ENCODE measurements around the gene PCLO. TPM values are rescaled to one million over a fixed set of nuclear protein-coding genes. Genes with fewer than 3 reads are reported as not detected.
A peak's percentile ranks its signal among the peaks of the same experiment; 100 is the strongest.

The PCLO gene
- total and polyA plus RNA-seq, 2 of the 8 experiments (the other 6 are each of a cell fraction or from before 2014, with no cell fraction given) = 1.5 to 3.2 TPM

GRCh38 chr7:82722946-82723345 is 439.7 kb downstream of the PCLO start:
- Histone ChIP-seq H3K18ac (ENCODE audit: extremely low read depth, low read length) (no peak overlapping the region), H4K91ac (replicated peaks; ENCODE audit: insufficient read length, low read length) (no peak overlapping the region), H3K36me3 (ENCODE audit: control insufficient read depth in 2 of 4, insufficient read depth in 4 of 4, low read length in 3 of 4) (no peaks in the 10 kb centered on the region), H3K23ac (ENCODE audit: insufficient read length) (no peak overlapping the region), H2BK120ac (replicated peaks; ENCODE audit: low read depth, low read length) (no peak overlapping the region), H2AFZ (ENCODE audit: low read length) (peak overlapping the region; percentile 55; the same call in 1 of the 2 replicates), H3K56ac (replicated peaks; ENCODE audit: insufficient read length, low read depth, low read length) (no peak overlapping the region), H3K9me3 (ENCODE audit: insufficient read depth in 2 of 2, low read depth in 1 of 2, low read length in 1 of 2) (0 out of 4 replicates have a peak, but pooled peaks cover 0 to 4% of the 10 kb centered on the region in 2 experiments), H3K4me3 (ENCODE audit: extremely low read depth in 1 of 4, insufficient read depth in 2 of 4, low read depth in 3 of 4, low read length in 4 of 4) (no peak overlapping the region), H3K14ac (ENCODE audit: insufficient read length) (no peak overlapping the region), H3K4me1 (replicated peaks in 1 of 4; ENCODE audit: control insufficient read depth in 3 of 4, insufficient read depth in 4 of 4, low read length in 3 of 4) (peaks cover 0 to 6% (median 2%) of the 10 kb centered on the region in 4 experiments; a peak in 2 of 7 replicates), H2BK20ac (ENCODE audit: low read length) (no peak overlapping the region), H3K4ac (replicated peaks; ENCODE audit: insufficient read length, low read depth, low read length) (no peak overlapping the region), H4K5ac (ENCODE audit: insufficient read length, low read depth, low read length) (no peak overlapping the region), H2BK12ac (ENCODE audit: low read depth, low read length) (0 out of 2 replicates have a peak overlapping the region, but pooled peaks have one; percentile 10), H2AK5ac (ENCODE audit: low read depth, low read length) (no peak overlapping the region), H3K27me3 (replicated peaks in 1 of 4; ENCODE audit: control insufficient read depth in 3 of 4, extremely low read depth in 1 of 4, insufficient read depth in 3 of 4, low read length in 3 of 4) (no peaks in the 10 kb centered on the region), H2BK5ac (ENCODE audit: low read depth, low read length) (no peak overlapping the region), H3K4me2 (ENCODE audit: insufficient read depth in 1 of 2, low read depth in 2 of 2, low read length in 2 of 2) (no peak overlapping the region), H4K8ac (ENCODE audit: extremely low read depth, insufficient read depth, low read length) (no peak overlapping the region), H3K79me2 (ENCODE audit: control insufficient read depth in 1 of 2, insufficient read depth in 2 of 2, low read length in 2 of 2) (no peaks in the 10 kb centered on the region), H2BK15ac (ENCODE audit: low read length) (no peak overlapping the region), H3K27ac (ENCODE audit: low read depth, low read length) (no peak overlapping the region), H4K20me1 (replicated peaks in 1 of 2; ENCODE audit: control insufficient read depth in 1 of 2, insufficient read depth in 2 of 2, low read length in 2 of 2) (no peaks in the 10 kb centered on the region), H3K23me2 (ENCODE audit: low read depth, low read length) (no peaks in the 10 kb centered on the region), H3K9ac (replicated peaks in 1 of 4; ENCODE audit: extremely low read depth in 1 of 4, low read depth in 3 of 4, low read length in 3 of 4) (no peak overlapping the region), H3K79me1 (ENCODE audit: low read depth, low read length) (no peaks in the 10 kb centered on the region)
- WGBS, 2 experiments (ENCODE audit: extremely low coverage in 1 of 2, insufficient coverage in 1 of 2, insufficient read length in 1 of 2, insufficient replicate concordance in 2 of 2, low coverage in 1 of 2, low lambda C conversion rate in 2 of 2, missing lambda C conversion rate in 1 of 2) = 65% methylated on average over 3 of the region's 3 CpGs; no CpG with 5 or more reads in 1 of the 2 experiments
- CTCF ChIA-PET (ENCODE audit: partially characterized antibody) = interaction anchor here (0.7 to 3.1 kb wide), 8 partner anchors 14 to 1241 kb away, joined by 3 to 9 read pairs (median 4); no protein-coding TSS in a partner anchor
- POLR2A ChIA-PET (ENCODE audit: partially characterized antibody) = interaction anchor here (0.6 kb wide), 1 partner anchor 29 kb away, joined by 3 read pairs; no protein-coding TSS in a partner anchor
- DNase-seq (ENCODE audit: low read depth in 1 of 2, low spot score in 2 of 2) = no peak
- peak; percentile 13 for FAIRE-seq
- no peak for TF ChIP-seq CBX5 (IDR thresholded peaks at IDR 0.05; ENCODE audit: low read depth, low read length)
- peak; percentile 71 for TF ChIP-seq MAX (IDR thresholded peaks at IDR 0.05)
